Gastrocnemius medialis (tissue), 4 donors: Measurements from ENCODE around the gene CANX. TPM values are rescaled to one million over a fixed set of nuclear protein-coding genes. Genes with fewer than 3 reads are reported as not detected.
A peak's percentile ranks its signal among the peaks of the same experiment; 100 is the strongest.
"Not testable (repeated sequence)": the region's sequence is repeated elsewhere in the genome, so short reads cannot be mapped to it uniquely, and the experiment has no call there.

Experiments
- ATAC-seq, 2 donors: fragments of 150-250 bp; one replicate each; pipeline ENCODE4 v1.9.1; 2016
- DNase-seq, 2 donors: peaks; one replicate each; pipeline ENCODE4 v3.0.0-alpha.2; 2019
- H3K27ac ChIP-seq, 4 donors: fragments of 200-600 bp; sonication (generic); 1 replicate in 1 of 4; 2 replicates in 3 of 4; pipeline ENCODE4 v1.5.1; 2016 to 2018; ENCODE audit warnings: mild to moderate bottlenecking in 2 of 4, moderate library complexity in 1 of 4
- H3K27me3 ChIP-seq, 3 donors: fragments of 200-600 bp; sonication (generic) in 2 of 3; 1 replicate in 1 of 3; 2 replicates in 2 of 3; pipeline versions ENCODE4 v1.5.1 to v1.6.0; 2016 to 2019; ENCODE audit warnings: mild to moderate bottlenecking in 1 of 3, moderate library complexity in 1 of 3
- H3K36me3 ChIP-seq, 2 donors: fragments of 200-600 bp; sonication (generic) in 1 of 2; one replicate each; pipeline ENCODE4 v1.5.1; 2017 to 2018
- H3K4me1 ChIP-seq, 2 donors: fragments of 200-600 bp; sonication (generic) in 1 of 2; one replicate each; pipeline ENCODE4 v1.5.1; 2016 to 2017; ENCODE audit warnings: mild to moderate bottlenecking in 2 of 2
- H3K4me3 ChIP-seq, 4 donors: fragments of 200-600 bp; sonication (generic) in 3 of 4; 1 replicate in 1 of 4; 2 replicates in 3 of 4; pipeline ENCODE4 v1.5.1; 2016 to 2019; ENCODE audit warnings: mild to moderate bottlenecking in 2 of 4
- H3K9me3 ChIP-seq, 3 donors: fragments of 200-600 bp; sonication (generic) in 2 of 3; 1 replicate in 1 of 3; 2 replicates in 2 of 3; pipeline ENCODE4 v1.5.1; 2016 to 2019
- CTCF ChIP-seq, 5 experiments: fragments of 450-650 bp in 3 of 5; fragments of 200-600 bp in 2 of 5; sonication (generic) in 2 of 5; IDR thresholded peaks in 4 of 5; conservative IDR thresholded peaks in 1 of 5; 1 replicate in 4 of 5; 2 replicates in 1 of 5; pipeline ENCODE4 v1.5.1; 2016 to 2019; ENCODE audit warnings: antibody characterized with exemption in 5 of 5, mild to moderate bottlenecking in 3 of 5, moderate library complexity in 3 of 5
- POLR2A ChIP-seq, 2 donors: fragments of 450-650 bp; IDR thresholded peaks; one replicate each; pipeline ENCODE4 v1.6.1; 2017; ENCODE audit warnings: antibody characterized with exemption in 2 of 2, mild to moderate bottlenecking in 2 of 2, moderate library complexity in 2 of 2
- in situ Hi-C, 4 donors: fragments of 200-750 bp; cut with MboI; loops; one replicate each; pipeline versions ENCODE4 v1.15.0 to v1.8.0; 2017; ENCODE audit warnings: low sequenced_read_pairs in 4 of 4
- intact Hi-C: fragments of 100-400 bp; cut with DNase I; formaldehyde crosslinking; loops from one replicate; pipeline ENCODE4 v1.15.1; 2023; ENCODE audit warnings: low total_unique reads
- total RNA-seq, 4 donors: library from RNA; depleted of rRNA; stranded (reverse); fragments of >200 nt; gene quantifications; one replicate each; pipeline versions ENCODE4 v1.1.0 to v1.2.3, GENCODE V29; 2016

The CANX gene
- total RNA-seq, 4 donors from 2014 or later, result 141 to 306 (median 275) TPM

GRCh38 chr5:179734536-179735164, 35.9 kb downstream of the CANX start:
- in situ Hi-C loops (no loop called here), intact Hi-C loops (loop anchor here (5.0 kb wide), 2 partner anchors 63 to 1508 kb away; partner anchors contain the start of gene RACK1)
- TF ChIP-seq POLR2A (IDR thresholded peaks at IDR 0.05) (no peak), CTCF (IDR thresholded peaks at IDR 0.05 in 4 of 5, conservative IDR thresholded peaks at IDR 0.05 in 1 of 5) (no peak)
- Histone ChIP-seq H3K9me3 (no peaks in the 10 kb centered on the region), H3K4me1 (peaks cover 40 to 48% of the 10 kb centered on the region in 2 donors), H3K27me3 (no peaks in the 10 kb centered on the region), H3K36me3 (peaks cover 0 to 16% of the 10 kb centered on the region in 2 donors), H3K4me3 (peak overlapping the region in 3 of 4 donors; percentile 59 to 86 (median 75)), H3K27ac (peak overlapping the region; percentile 79 to 97 (median 92))
- DNase-seq (no peak), ATAC-seq (no peak)

GRCh38 chr5:179738742-179739141, 40.0 kb downstream of the CANX start:
- no peak for DNase-seq
- Histone ChIP-seq H3K27me3 (no peaks in the 10 kb centered on the region), H3K36me3 (peaks cover 0 to 6% of the 10 kb centered on the region in 2 donors), H3K9me3 (no peaks in the 10 kb centered on the region), H3K4me3 (no peak overlapping the region), H3K27ac (no peak overlapping the region), H3K4me1 (peaks cover 35 to 41% of the 10 kb centered on the region in 2 donors)
- in situ Hi-C loops (no loop called here), intact Hi-C loops (no loop called here)
- ATAC-seq, result no peak
- TF ChIP-seq POLR2A (IDR thresholded peaks at IDR 0.05) (no peak), CTCF (IDR thresholded peaks at IDR 0.05 in 4 of 5, conservative IDR thresholded peaks at IDR 0.05 in 1 of 5) (no peak)

- H3K36me3 ChIP-seq, H3K4me3 ChIP-seq, H3K9me3 ChIP-seq, in situ Hi-C loops, ATAC-seq, H3K27me3 ChIP-seq, DNase-seq, H3K27ac ChIP-seq, intact Hi-C loops: not testable (repeated sequence)
- peaks cover 12 to 15% of the 10 kb centered on the region in 2 donors for H3K4me1 ChIP-seq
Observed at GRCh38 chr5:179744106-179744505, 45.3 kb downstream of the CANX start.

GRCh38 chr5:179746872-179747271, 48.1 kb downstream of the CANX start:
- DNase-seq (no peak), ATAC-seq (no peak)
- H3K27ac ChIP-seq, result no peak overlapping the region
- H3K27me3 ChIP-seq, result no peaks in the 10 kb centered on the region
- intact Hi-C loops (no loop called here), in situ Hi-C loops (no loop called here)
- peaks cover 12 to 15% of the 10 kb centered on the region in 2 donors for H3K4me1 ChIP-seq
- H3K36me3 ChIP-seq, result peaks cover 0 to 7% of the 10 kb centered on the region in 2 donors
- no peaks in the 10 kb centered on the region for H3K9me3 ChIP-seq
- H3K4me3 ChIP-seq, result no peak overlapping the region
- TF ChIP-seq POLR2A (IDR thresholded peaks at IDR 0.05), result no peak

- Histone ChIP-seq H3K4me3 (no peak overlapping the region), H3K27me3 (no peaks in the 10 kb centered on the region), H3K27ac (no peak overlapping the region), H3K9me3 (no peaks in the 10 kb centered on the region), H3K36me3 (peaks cover 0 to 7% of the 10 kb centered on the region in 2 donors), H3K4me1 (peaks cover 12 to 15% of the 10 kb centered on the region in 2 donors)
- no peak for TF ChIP-seq CTCF (IDR thresholded peaks at IDR 0.05 in 4 of 5, conservative IDR thresholded peaks at IDR 0.05 in 1 of 5)
- TF ChIP-seq POLR2A (IDR thresholded peaks at IDR 0.05), result no peak
- DNase-seq (no peak), ATAC-seq (no peak)
- intact Hi-C loops (no loop called here), in situ Hi-C loops (no loop called here)
Observed at GRCh38 chr5:179747811-179748210, 49.0 kb downstream of the CANX start.
